GM12872 (cell line): Measurements from ENCODE around the gene KIR2DL1.
"Not testable (repeated sequence)": the region's sequence is repeated elsewhere in the genome, so short reads cannot be mapped to it uniquely, and the experiment has no call there.

Experiments used
- CTCF ChIP-seq: IDR thresholded peaks from 3 replicates; pipeline ENCODE4 v1.5.1; 2011; ENCODE audit warnings: low read depth, mild to moderate bottlenecking, low read length, moderate library complexity; ENCODE audit not compliant: insufficient read depth

Gene KIR2DL1

GRCh38 chr19:54769646-54770045 is at the start of gene KIR2DL1:
Gene KIR2DL1 (plus strand): TSS chr19:54769793. CDS start chr19:54769851, 58 bp downstream.
- not testable (repeated sequence) for TF ChIP-seq CTCF

- no peak for TF ChIP-seq CTCF
Measured at GRCh38 chr19:54724142-54724541, 45.5 kb upstream of the KIR2DL1 start, which contains the start of gene KIR3DL3. Gene KIR3DL3 (plus strand): TSS chr19:54724442. CDS start chr19:54724497, 55 bp downstream.

- no peak for TF ChIP-seq CTCF
Measured at GRCh38 chr19:54724644-54725043, 44.9 kb upstream of the KIR2DL1 start.

- no peak for TF ChIP-seq CTCF
Measured at GRCh38 chr19:54725321-54725720, 44.3 kb upstream of the KIR2DL1 start.

- no peak for TF ChIP-seq CTCF
Measured at GRCh38 chr19:54727562-54727961, 42.0 kb upstream of the KIR2DL1 start.

GRCh38 chr19:54728167-54728566 is 41.4 kb upstream of the KIR2DL1 start:
- TF ChIP-seq CTCF = no peak

- TF ChIP-seq CTCF = no peak
Measured at GRCh38 chr19:54729416-54730188, 40.0 kb upstream of the KIR2DL1 start.

- no peak for TF ChIP-seq CTCF
Measured at GRCh38 chr19:54731191-54731590, 38.4 kb upstream of the KIR2DL1 start.
